IPS DF 4.7 (cell line): ENCODE data around the gene DCAF17.
"Not testable (repeated sequence)": the region's sequence is repeated elsewhere in the genome, so short reads cannot be mapped to it uniquely, and the experiment has no call there.

Source experiments
- DNase-seq: peaks from one replicate; pipeline ENCODE4 v3.0.0-alpha.2; 2013; ENCODE audit warnings: low spot score; ENCODE audit errors: extremely low read depth

The DCAF17 gene

GRCh38 chr2:171410101-171410500 lies 23.9 kb upstream of the DCAF17 start:
- DNase-seq, result no peak

- no peak for DNase-seq
These were observed 23.4 kb upstream of the DCAF17 start for GRCh38 chr2:171410624-171411023.

GRCh38 chr2:171411214-171411613 lies 22.8 kb upstream of the DCAF17 start:
- DNase-seq, result no peak

- DNase-seq, result no peak
These were observed 22.1 kb upstream of the DCAF17 start for GRCh38 chr2:171411791-171412483.

- DNase-seq, result no peak
These were observed 21.4 kb upstream of the DCAF17 start for GRCh38 chr2:171412571-171413175.

GRCh38 chr2:171414645-171415044 lies 19.4 kb upstream of the DCAF17 start:
- not testable (repeated sequence) for DNase-seq

- DNase-seq, result peak; percentile 89
These were observed 17.8 kb upstream of the DCAF17 start for GRCh38 chr2:171416009-171416926.

GRCh38 chr2:171419333-171419732 lies 14.7 kb upstream of the DCAF17 start:
- DNase-seq, result no peak

- no peak for DNase-seq
These were observed 13.1 kb upstream of the DCAF17 start for GRCh38 chr2:171420728-171421563.

GRCh38 chr2:171422710-171423495 lies 11.1 kb upstream of the DCAF17 start:
- not testable (repeated sequence) for DNase-seq

- no peak for DNase-seq
These were observed 3.3 kb upstream of the DCAF17 start for GRCh38 chr2:171430516-171431410.

GRCh38 chr2:171431677-171432167 lies 2.3 kb upstream of the DCAF17 start:
- DNase-seq, result no peak

GRCh38 chr2:171432206-171432968 lies 1.6 kb upstream of the DCAF17 start:
- no peak for DNase-seq

GRCh38 chr2:171432969-171433762 lies 860 bp upstream of the DCAF17 start:
- no peak for DNase-seq

- DNase-seq, result no peak
These were observed 338 bp upstream of the DCAF17 start, which contains the start of gene METTL8 for GRCh38 chr2:171433763-171434012. Gene METTL8, minus strand, starts transcription at chr2:171433990. Its CDS starts 41,805 bp downstream, at chr2:171392185.

GRCh38 chr2:171436307-171436706 lies 2.3 kb downstream of the DCAF17 start:
- no peak for DNase-seq

- DNase-seq, result no peak
These were observed 7.4 kb downstream of the DCAF17 start for GRCh38 chr2:171441470-171441869.

- DNase-seq, result no peak
These were observed 13.6 kb downstream of the DCAF17 start for GRCh38 chr2:171447675-171448074.
